Medulla oblongata (tissue), 1 donor: Measurements from ENCODE around the gene SPAG16.

Source experiments
- DNase-seq: peaks from one replicate; pipeline ENCODE4 v3.0.0-alpha.2; 2015; ENCODE audit errors: extremely low spot score

Gene SPAG16

GRCh38 chr2:214169281-214169680 lies 885.0 kb downstream of the SPAG16 start:
- DNase-seq = no peak

DNA sequence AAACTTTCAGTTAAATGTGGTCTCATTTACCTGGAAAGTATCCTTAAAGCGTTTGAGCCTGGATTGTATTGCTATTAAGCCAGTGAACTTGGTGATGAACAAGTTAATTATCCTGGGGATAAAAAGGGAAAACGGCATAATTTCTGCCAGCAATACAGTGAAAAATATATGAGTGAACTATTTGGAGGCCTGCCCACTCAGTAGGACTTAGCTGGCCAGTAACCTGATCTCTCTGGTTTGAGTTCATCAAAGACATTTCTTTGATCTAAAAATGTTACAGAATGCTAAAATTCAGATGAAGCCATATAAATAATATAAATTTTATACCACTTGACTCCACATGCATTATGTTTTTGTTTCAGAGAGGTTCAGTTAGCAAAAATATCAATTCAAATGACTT lies 885.5 kb downstream of the SPAG16 start:
- DNase-seq = no peak

DNA sequence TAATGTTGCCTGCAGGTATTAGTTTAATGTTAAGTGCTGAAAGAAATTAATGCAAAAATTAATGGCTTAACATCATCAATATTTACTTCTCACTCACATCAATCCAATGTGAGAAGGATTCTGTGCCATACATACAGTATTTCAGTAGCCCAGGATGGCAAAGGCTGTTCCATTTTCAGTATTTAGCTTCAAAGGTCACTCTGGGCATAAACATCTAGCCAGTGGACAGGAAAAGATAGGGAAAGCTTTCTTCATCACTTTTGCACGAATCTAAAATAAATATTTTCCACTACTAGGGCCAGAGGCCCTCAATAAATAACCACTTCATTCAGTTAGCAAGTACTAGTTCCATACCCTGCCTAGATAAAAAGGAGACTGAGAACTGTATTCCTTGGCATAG lies 890.3 kb downstream of the SPAG16 start:
- no peak for DNase-seq

DNA sequence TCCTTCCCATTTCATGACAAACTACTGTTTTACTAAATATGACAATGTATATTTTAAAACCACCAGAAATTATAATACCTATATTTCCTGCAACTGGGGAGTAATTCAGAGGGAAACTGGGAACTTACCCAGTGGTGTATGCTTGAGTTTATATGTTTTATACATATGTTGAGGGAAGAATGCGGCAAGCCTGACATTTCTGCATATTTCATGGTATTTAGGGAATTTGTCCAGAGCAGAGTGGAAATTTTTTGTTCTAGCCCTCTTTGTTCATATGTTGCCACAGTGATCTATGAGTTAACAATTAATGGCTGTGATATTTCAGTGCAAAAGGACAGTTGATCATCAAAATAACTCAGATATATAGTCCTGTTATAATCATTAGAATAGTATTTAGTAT lies 895.8 kb downstream of the SPAG16 start:
- DNase-seq = no peak

GRCh38 chr2:214180686-214181085 lies 896.4 kb downstream of the SPAG16 start:
- DNase-seq = no peak

- no peak for DNase-seq
Measured at GRCh38 chr2:214184461-214184860, 900.2 kb downstream of the SPAG16 start.

DNA sequence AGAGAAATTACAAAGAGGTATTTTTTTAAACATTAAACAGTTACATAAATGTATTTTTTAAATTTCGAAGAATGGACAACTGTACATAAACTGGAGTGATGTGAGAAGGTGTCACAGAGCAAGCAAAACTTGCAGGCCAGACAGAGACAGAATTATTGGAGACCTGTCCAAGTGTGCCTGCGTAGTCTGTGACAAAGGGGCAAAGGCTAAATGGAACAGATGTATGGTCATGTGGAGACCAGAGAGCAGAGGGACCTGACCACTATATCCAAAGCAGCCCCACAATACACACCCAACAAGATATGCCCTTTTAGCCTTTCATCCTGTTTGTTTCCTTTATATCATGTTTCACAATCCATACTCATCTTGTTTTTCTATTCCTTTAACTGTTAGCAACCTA lies 901.3 kb downstream of the SPAG16 start:
- DNase-seq = no peak

- DNase-seq = no peak
Measured at GRCh38 chr2:214192711-214193110, 908.4 kb downstream of the SPAG16 start.

GRCh38 chr2:214193943-214194342 lies 909.7 kb downstream of the SPAG16 start:
- no peak for DNase-seq

GRCh38 chr2:214196260-214196659 lies 912.0 kb downstream of the SPAG16 start:
- no peak for DNase-seq

- DNase-seq = no peak
Measured at GRCh38 chr2:214201892-214202291, 917.6 kb downstream of the SPAG16 start.

- DNase-seq = no peak
Measured at GRCh38 chr2:214203214-214203613, 919.0 kb downstream of the SPAG16 start.

GRCh38 chr2:214203744-214204289 lies 919.6 kb downstream of the SPAG16 start:
- no peak for DNase-seq

- no peak for DNase-seq
Measured at GRCh38 chr2:214215107-214215506, 930.8 kb downstream of the SPAG16 start.

GRCh38 chr2:214217136-214217535 lies 932.9 kb downstream of the SPAG16 start:
- DNase-seq = no peak

DNA sequence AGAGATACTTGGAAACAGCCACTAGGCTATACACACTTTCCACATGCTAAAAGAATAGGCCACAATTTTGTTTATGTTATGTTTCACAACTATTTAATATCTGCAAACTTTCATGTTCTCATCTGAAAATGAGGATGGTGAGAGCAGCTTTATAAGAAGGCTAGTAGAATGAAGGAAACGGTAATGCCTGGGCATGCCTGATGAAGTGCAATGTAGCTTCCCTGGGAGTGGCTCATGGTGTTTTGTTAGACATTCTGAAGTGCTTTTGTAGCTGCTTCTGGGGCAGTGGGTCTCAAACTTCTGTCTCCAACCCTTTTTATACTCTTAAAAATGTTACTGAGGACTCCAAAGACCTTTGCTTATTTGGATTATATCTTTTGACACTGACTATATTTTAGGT lies 933.3 kb downstream of the SPAG16 start:
- DNase-seq = no peak

DNA sequence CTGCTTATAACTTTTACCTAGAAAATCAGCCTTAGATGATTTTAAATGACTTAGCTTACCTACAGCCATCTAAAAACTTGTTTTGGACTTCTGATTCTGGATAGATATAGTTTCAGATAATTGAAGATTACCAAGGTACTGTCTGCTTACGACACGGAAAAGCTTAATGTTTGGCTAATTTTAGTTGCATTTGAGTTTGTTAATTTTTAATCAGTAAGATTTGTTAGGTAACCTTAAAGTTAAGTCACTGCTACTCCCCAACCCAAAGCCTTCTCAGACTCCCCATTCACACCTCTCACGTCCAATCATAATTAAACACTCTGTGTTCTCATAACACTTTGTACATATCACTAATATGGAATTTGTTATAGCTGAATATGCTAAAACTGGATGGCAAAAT lies 936.0 kb downstream of the SPAG16 start:
- no peak for DNase-seq

DNA sequence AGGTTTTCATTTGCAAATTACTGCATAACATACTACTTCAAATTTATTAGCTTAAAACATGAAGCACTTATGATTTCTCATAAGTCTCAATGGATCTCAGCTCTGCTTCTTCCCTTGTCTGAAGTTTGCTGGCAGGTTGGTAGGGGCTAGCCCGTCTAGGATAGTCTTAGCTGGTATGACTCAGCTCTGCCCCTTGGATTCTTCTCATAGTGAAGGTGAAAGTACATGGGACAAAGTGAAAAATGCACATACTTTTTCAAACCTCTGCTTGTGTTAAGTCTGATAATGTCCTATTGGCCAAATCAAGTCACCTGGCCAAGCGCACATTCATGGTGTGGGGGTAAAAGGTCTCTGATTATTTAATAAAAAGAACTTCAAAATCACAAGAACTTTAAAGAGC lies 941.8 kb downstream of the SPAG16 start:
- no peak for DNase-seq

DNA sequence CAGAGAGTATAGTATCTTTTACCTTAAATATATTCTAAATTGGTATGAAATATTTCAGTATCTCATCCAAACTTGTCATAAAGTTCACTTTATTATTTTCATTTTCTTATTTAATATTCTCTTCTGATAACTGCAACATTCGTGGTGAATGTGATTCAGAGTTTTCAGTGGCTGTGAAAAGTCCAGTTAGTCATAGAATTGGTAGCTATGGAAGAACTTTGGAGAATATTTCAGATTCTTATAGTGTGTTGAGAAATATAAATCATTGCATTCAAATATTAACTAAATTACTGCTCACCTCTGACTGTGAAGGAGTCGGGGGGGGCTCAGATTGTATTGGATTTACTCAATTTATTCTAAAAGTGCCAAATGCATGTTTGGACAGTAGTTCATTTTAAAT lies 948.0 kb downstream of the SPAG16 start:
- DNase-seq = no peak

DNA sequence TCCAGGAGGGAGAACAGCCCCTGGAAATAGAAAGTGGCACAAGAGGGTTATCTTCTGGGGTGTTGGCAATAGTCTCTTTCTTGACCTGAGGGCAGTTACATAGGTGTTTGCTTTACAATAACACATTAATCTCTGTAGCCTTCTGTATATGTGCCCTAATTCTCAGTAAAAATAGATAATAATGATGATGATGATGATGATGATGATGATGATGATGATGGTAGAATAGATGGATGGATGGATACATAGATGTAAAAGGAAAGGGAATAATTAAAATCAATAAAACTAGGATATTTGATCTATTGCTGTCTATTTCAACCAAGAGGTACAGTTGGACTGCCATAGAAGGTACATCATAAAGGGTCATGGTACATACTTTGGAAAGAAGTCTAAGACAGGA lies 948.9 kb downstream of the SPAG16 start:
- no peak for DNase-seq

DNA sequence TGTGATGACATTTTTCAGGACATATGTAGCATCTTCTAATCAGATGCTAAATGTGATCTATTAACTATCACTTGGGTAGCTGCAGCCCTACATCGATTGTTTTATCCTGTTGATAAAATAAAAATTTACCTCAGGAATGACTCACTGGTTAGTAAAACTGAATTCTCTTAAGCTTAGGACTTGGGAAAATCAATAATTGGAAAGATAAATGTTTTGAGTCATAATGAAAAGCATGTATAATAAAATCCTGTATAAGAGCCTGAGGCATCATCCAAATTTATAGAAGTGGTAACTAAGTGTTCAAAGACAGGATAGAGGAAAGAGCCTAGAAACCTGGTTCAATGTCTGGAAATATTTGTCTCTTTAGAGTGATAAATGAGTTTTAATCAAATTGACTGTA lies 958.5 kb downstream of the SPAG16 start:
- no peak for DNase-seq

DNA sequence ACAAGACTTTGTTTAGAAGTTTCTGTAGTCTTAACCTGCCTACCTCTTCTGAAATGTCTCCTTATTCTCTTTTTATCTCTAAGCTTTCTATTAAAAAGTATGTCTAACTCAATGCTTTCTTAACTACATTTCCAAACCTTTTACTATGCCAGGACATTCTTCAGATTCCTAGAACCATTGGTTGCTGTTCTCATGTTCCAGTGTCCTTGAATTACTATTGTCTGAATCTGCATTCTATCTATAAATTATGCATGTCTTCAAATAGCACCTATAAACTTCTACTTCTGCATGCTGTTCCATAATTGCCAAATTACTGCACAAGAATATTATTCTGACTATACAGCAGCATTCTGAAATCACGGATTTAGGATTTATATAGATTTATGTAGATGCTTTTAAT lies 960.6 kb downstream of the SPAG16 start:
- DNase-seq = no peak

DNA sequence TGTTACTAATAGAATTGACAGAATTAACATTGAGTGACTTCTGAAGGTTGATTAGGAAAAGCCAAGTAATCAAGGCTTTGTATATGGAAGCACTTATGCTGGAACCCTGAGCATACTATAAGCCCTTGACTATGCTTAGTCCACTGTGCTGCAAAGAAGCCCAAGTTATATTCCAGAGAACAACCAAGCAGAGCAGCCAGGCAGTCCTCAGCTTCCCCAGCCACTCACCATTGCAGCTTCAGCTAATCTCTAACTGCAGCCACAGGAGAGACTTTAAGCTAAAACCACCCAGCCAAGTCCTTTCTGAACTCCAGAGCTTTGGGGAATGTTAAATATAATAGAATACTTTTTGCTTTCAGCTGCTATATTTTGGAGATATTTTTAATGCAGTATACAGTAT lies 962.2 kb downstream of the SPAG16 start:
- DNase-seq = no peak

DNA sequence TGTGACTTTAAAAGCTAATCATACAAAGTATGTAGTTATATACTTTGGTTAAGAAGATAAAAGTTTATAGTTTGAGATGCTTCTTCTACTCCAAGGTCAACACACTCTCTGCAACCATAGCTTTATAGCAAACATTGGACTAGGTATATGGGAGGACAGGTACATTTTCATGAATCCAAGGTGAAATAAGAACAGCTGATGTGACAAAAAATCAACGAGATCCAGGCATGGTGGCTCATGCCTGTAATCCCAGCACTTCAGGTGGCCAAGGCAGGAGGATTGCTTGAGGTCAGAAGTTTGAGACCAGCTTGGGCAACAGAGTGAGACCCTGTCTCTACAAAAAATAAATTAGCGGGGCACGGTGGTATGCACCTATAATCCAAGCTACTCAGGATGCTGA lies 963.3 kb downstream of the SPAG16 start:
- DNase-seq = no peak

DNA sequence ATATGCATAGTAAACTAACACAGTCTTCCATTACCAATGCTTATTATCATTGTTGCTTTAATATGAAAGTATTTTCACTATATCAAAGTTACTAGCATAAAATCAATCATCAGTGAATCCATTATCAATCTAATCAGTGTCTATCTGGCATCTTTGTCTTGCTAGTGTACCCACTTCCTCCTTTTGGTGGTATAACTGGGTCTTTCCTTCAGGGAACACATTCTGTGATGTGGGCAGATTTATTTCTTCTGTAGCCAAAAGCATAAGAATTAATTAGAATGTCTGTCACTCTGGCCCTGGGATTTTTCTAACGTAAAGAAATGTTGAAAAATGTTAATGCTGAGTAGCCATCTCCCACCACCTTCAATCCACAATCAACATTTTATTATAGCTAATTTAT lies 970.8 kb downstream of the SPAG16 start:
- DNase-seq = no peak
